ENCODE data around the gene KDM1B.

KDM1B gene, protein sequence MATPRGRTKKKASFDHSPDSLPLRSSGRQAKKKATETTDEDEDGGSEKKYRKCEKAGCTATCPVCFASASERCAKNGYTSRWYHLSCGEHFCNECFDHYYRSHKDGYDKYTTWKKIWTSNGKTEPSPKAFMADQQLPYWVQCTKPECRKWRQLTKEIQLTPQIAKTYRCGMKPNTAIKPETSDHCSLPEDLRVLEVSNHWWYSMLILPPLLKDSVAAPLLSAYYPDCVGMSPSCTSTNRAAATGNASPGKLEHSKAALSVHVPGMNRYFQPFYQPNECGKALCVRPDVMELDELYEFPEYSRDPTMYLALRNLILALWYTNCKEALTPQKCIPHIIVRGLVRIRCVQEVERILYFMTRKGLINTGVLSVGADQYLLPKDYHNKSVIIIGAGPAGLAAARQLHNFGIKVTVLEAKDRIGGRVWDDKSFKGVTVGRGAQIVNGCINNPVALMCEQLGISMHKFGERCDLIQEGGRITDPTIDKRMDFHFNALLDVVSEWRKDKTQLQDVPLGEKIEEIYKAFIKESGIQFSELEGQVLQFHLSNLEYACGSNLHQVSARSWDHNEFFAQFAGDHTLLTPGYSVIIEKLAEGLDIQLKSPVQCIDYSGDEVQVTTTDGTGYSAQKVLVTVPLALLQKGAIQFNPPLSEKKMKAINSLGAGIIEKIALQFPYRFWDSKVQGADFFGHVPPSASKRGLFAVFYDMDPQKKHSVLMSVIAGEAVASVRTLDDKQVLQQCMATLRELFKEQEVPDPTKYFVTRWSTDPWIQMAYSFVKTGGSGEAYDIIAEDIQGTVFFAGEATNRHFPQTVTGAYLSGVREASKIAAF

DNA sequence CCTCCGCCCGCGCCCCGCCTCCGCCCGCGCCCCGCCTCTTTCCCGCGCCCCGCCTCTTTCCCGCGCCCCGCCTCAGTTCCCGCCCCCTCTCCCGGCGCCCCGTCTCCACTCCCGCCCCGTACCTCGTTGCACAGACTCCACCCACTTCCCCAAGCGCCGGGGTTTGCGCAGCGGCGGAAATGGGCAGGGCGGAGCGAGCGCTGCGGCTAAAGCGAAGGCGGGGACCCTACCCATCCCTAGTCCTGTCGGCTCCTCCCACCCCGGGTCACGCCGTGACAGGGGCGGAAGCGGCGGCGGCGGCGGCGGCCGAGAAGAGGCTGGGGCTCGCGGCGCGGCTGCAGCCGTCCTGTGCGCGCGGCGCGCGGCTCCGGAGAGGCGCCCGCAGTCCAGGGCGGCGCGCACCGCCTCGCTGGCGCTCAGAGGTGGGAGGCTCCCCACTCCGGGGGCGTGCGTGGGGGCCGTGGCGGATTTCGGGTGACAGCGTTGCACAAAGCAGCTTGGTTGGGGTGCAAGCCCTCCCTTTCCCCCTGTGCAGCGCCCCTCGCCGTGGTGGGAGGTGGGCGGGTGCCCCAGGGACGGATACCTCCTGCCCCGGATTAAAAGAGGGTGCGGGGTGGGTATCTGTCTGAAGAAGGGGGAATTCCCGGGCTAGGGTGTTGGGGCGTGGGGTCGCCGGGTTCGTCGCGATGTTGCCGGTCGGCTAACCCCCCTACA is at the start of gene KDM1B:
TSS of gene KDM1B (plus strand) at position 273 of the 714 bp plus-strand sequence. CDS start 4,474 bp downstream, outside the sequence.
- peak; percentile 97 to 98 for DNase-seq

DNA sequence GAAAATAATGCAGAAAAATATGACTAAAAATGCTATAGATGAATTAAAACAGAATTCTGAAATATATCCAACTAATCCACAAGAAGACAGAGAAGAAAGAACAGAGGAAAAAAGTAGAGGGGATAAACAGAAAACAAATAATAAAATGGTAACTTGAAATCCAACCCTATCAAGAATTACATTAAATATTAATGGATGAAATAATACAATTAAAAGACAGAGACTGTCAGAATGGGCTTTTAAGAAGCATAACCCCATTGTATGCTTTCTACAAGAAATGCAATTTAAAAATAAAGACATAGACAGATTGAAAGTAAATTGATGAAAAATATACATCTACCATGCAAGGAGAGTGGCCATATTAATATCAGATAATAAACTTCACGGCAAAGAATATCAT is 48.2 kb upstream of the KDM1B start:
- DNase-seq = no peak

DNA sequence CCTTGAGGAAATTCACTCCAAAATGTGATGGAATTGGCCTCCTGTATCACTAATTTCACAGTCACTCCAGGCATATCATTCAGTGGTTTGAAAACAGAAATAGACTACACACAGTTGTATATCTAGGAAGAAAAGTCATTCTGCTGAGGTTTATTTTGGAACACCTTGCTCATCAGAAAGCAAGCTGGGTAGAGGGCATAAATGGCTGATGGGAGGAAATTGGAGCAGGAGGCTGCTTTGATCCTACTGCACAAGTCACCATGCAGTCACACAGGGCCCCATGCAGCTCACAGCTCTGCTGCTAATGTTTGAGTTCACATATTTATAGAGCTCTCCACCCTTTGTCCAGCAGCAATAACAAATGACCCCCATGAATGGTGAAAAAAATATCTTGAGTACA is 45.1 kb upstream of the KDM1B start:
- no peak for DNase-seq

DNA sequence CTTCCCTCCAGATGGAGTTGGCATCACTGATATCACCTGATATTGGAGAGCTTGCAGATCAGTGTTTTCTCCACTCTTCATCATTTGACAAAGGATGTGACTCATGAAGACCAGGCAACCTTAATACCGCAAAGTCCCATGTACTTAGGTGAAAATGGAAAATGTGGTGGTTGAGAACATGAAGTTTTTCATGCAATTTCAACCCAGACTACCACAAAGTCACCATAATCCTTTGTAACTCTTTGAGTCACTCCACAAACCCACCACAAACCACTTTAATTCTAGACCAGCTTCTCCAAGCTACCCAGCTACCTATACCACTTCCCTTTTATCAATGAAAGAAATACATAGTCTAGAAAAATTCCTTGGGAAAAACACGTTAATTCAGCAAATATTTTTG is 39.9 kb upstream of the KDM1B start:
- DNase-seq = peak; percentile 3 to 25

DNA sequence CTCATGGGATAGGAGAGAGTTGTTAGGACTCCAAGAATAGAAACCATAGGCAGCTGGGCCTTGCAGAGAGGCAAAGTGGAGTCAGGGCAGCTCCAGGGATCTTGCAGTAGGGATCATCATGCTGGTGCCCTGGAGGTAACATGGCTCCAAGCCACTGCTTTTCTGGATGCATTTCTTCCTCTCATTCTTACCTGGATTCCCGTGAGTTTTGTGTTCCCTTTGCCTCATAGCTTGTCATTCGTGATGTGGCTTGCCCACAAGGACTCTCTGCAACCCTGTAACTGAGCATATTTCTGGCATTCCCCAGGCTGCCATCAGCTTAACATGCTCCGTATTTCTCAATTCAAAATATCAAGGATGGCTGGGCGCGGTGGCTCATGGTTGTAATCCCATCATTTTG is 38.1 kb upstream of the KDM1B start:
- DNase-seq = no peak

DNA sequence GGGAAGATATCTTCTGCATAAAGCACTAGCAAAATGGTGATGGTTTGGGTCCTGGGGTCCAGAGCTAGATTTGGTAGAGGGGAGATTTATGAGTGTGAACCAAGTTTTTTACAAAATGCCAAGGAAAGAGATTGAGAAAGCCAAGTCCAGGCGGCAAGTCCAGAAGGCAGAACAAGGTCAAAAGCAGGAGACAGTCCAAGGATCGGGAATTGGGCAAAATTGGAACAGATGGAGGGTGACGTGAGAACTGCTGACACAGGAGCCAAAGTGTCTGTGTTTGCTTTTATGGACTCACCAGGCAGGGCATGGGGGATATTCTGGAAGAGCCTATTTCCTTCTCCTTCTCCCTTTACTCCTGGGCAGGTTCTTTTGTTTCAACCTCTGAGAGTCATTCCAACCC is 36.9 kb upstream of the KDM1B start:
- no peak for DNase-seq

DNA sequence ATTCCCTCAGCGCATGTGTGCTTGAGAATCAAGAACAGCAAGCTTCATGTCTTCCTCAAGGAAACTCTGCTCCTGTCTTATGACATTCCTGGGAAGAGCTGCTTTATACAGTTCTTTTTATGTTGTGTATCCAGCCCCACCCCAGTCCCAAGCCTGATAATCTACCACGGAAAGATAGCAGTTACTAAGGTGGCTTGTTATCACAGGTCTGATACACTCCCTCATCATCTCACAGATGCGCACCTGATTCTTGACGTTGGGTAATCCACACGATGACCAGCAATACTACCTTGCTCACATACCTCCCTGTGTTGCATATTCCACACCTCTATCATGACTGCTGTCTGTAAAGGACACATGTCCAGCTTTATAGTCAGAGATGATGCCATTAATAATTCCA is 36.0 kb upstream of the KDM1B start:
- no peak for DNase-seq

DNA sequence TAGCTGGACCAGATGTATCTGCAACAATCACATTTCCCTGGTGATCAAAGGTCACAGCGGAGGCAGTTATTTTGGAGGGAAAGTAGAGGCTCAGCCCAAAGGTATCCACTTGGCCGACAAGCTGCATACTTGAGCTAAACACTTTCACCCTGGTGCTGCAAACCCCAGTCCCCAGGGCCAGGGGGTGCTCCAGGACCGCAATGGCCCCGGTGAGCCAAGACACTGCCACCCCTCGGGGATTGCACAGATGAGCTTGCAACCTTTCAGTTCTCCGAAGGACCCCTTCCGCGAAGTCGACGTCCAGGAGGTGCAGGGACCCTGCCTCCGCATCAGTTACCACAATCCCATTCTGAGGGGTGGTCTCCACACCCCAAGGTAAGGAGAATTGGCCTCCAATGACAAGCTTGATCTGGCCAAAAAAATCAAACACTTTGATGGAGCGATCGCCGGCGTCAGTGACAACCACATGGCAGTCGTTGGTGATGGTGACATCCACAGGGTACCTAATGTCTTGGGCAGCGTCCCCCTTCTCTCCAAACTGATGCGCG is 33.6 kb upstream of the KDM1B start:
- DNase-seq = no peak

DNA sequence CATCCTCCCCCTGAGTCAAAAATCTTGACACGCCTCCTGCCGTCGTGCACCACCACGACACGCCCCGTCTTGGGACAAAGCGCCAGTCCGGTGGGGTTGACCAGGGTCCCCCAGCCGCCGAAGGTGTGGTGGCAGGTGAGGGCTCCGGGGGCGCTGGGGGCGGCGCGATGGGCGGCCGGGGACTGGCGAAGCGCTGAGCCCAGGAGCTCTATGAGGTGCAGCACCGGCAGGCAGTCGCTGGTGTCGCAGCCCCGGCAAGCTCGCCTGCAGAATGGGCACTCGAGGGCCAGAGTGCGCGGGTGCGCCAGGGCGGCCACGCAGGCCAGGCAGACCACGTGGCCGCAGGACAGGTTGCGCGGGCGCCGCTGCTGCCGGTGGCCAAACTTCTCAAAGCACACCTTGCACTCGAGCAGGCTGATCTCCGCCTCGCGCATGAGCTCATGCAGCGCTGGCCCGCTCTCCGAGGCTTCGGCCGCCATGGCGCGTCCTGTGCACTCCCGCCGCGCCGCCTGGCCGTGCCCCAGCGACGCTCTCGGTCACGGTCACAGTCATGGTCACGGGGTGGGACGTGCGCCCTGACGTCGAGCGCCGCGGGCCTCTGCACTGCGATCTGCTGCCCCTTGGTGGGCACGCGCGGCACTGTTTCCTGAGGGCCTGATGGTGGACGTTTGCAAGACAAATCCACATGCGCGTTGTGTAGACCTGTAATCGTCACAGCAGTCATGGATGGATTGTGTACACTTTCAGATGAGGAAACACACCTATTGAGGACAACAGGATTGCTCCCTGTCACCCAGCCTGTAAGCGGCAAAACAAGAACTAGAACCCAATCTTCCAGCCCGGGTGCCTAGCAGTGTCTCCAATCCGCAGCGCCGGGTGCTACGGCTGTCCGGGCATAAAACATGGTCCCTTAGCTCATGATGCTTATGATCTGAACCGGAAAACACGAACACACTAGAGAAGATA is 32.8 kb upstream of the KDM1B start, which contains the start of gene NHLRC1:
TSS of gene NHLRC1 (minus strand) at position 550 of the 966 bp plus-strand sequence. CDS start at position 479, 71 bp downstream.
- peak; percentile 78 to 83 for DNase-seq

DNA sequence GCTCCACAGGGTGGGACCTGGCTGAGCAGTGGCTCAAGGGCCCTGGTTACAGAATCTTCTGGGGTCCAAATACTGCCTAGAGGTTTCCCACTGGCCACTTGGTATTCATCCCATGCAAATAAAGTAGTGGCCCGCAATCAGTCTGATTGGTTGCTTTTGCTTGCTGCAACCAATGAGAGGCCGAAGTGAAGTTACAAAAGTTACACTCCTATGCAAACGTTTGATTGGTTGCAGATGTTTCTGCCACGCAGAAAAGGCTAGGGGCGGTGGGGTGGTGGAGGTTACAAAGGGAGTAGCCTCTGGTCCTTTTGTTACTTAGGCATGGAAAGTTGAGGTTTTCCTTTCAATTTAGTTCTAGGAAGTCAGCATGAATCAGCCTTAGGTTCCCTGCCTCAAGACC is 29.1 kb upstream of the KDM1B start:
- no peak for DNase-seq

DNA sequence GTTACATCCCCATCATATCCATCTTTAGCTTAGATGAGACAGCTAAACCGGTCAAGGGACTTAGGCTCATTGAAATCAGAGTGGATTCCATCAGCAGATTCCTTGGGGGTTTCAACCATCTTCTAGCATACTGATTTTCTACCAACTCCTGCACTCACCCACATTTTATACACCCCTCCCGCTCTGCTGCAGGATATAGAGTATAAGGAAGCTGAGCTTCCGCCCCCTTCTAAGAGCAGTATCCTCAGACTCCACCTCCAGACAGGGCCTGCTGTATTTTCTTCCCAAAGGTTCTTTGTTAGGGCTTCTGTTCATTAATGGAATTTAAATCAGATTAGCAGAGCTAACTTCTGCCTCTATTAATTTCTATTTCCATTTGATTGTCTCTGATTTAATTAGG is 22.9 kb upstream of the KDM1B start:
- no peak for DNase-seq

DNA sequence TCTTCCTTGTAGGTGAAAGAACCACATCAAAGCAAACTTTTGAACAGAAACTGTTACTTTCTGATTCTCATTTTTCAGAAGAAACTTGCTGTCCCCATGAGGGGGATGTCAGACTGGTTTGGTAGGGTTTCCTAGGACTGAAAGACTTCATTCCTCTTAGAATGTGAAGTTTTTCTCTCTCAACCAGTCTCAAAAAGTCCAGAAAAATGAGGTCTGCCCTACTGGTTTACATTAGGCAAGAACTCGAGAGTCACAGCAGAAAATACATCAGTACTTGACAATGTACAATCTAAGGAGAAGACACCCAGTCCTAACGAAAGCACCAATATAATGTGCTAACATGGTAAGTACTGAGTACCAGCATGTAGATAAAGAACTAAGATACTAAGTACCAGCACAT is 20.1 kb upstream of the KDM1B start:
- DNase-seq = no peak

DNA sequence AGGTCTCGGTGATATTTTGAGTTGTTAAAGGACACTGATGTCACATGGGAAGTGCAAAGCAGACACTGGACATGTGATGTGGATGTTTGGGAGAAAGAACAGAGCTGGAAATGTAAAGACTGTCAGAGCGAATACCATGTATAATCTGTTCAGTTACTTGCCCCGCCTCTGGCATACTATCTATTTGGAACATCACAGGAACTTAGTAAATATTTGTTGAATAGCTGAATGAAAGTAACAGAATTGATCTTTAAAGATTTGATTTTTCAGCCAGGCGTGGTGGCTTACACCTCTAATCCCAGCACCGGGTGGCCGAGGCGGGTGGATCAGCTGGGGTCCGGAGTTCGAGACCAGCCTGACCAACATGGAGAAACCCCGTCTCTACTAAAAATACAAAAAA is 19.0 kb upstream of the KDM1B start:
- no peak for DNase-seq

DNA sequence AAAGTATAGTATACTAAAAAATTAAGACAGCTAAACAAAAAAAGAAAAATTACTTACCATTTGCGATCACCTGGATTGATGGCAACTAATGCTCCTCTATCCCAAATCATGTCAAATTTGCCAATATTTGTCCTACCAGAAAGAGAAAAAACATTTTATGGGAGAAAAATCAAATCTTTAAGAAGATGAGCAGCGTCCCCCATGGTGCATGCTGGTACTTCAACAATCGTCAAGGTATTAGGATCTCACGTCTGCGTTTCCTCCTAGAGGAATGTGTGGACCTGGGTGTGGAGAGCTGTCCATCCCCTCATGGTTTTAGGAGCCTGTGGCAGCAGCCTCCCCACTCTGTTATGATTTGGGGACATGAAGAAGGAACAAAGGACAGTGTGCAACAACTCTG is 16.3 kb upstream of the KDM1B start:
- no peak for DNase-seq

DNA sequence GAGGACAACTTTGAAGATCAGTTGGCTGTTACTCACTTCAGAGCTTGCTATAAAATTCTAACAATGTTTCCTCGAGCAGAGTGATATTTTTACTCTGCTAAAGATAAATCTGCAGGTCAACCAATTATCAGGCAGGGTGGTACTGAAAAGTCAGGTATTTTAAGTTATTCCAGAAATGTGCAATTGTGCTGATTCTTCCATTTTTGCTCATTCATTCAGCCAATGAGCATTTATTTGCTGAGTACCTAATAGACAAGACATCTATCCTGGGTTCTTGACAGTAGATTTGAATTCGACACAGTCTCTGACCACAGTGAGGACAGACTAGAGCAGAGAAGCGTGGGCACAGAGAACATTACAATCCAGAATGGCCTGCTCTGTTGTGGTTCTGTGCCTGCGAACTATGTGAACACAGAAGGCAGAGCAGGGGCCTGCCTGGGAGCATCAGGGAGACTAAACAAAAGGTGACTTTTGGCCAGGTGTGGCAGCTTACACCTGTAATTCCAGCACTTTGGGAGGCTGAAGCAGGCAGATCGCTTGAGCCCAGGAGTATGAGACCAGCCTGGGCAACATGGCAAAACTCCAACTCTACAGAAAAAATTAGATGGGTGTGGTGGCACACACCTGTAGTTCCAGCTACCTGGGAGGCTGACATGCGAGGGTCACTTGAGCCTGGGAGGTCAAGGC is 15.1 kb upstream of the KDM1B start:
- no peak for DNase-seq

DNA sequence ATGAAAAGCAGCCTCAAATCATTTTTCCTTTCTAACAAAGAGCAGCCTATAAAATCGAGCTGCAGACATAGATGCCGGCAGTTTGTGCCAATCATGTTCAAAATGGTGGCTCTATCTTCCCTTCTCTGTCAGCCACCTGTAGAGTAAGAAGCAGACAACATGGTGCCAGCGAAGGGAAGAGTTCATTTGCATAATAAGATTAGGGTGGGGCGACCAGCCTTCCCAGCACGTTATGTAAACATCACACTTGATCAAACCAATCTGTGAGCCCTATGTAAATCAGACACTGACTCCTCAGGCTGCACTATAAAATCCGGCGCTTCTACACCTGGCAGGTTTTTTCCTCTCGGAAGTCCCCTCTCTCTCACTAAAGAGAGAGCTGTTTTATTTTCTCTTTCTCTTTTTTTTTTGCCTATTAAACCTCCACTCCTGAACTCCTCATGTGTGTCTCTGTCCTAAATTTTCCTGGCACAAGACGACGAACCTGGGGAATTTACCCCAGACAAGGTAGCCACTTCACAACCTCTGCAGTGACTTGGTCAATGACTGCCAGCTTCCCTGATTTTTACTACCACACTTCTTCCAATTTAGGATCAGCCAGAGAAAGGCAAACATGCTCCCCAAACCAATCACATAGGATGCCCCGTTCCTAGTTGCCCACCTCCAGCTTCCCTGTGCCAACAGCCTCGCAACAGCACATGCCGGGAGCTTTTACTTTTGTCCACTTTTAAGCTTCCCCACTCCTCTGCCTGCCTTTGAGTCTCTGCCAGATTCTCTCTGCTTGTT is 13.2 kb upstream of the KDM1B start:
- no peak for DNase-seq

DNA sequence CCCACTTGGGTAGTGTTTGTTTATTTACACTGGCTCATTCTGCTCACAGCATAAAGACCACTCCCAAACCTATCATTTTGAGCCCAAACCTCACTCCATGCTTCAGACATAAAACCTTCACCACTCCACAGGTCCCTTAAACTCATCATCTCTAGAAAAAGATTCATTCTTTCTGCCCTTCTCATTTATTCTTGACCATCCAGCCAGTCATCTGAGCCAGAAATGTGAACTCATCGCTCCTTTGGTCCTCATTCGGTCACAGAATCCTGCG is 12.7 kb upstream of the KDM1B start:
- DNase-seq = no peak

DNA sequence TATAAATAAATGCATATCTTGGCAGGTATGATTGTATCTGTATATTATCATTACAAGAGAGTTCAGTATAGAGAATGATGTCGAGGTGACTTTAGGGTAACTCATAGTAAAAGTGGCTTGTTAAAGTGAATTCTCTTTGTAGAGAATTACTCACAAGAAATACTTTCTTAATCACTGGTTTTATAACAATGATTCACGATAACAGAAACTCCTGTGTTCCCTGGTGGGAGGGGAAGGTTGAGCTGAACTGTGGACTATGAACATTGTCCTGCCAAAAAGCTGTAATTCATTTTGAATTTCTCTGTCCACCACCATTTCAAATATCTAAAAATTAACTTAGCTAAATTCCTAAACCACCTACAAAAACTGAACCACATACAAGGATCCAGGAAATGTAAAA is 8.1 kb upstream of the KDM1B start:
- no peak for DNase-seq

DNA sequence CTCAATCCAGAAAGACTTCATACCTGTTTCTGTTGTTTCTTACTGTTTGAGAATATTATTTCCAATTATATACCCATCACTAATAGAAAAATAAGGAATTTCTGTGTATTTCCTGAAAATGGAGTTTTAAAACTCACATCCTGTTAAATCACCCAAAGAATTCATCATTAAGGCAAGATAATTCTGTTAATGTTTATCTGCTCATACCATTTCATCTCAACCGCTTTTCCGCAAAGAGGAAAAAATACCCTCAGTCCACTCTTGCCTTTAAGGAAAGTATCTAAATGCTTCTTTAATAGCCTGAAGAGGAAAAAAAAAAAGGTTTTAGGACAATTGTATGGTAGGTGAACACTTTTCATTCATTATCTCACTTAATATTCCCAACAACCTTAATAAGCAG is 7.6 kb upstream of the KDM1B start:
- no peak for DNase-seq

DNA sequence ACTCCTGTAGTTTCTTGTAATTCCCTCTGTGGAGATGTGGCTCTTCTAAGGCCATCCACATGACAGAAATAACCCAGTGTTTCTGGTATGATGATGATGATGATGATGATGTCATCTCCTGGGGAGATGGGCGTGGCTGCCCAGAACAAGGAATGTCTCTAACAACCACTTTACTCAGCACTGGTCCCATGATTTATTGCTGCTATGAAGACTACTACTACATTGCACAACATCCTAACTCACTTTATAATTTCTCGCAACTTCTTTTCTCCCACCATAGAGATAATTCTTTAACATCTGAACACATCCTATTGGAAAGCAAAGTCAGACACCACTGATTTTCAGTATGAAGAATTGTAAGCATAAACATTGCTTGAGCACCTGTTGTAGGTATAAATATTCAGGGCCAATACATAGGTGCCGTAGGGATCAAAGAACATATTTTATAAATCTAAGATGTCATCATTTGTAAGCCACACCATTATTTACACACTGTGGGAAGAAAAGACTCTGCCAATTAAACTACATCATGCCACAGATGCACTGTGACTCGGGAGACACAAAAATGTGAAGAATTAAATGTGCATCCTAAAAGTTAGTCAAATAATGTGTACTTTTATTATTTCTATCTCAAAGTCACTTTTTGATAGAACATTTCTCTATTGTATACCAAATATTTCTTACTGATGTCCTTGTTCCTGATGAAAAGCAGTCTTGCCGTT is 6.8 kb upstream of the KDM1B start:
- DNase-seq = no peak
